Activated T-cell treated with anti-CD3 and anti-CD28 coated beads for 4 hours (primary cell): ENCODE data around the gene CNR2.
A peak's percentile ranks its signal among the peaks of the same experiment; 100 is the strongest.
"Not testable (repeated sequence)": the region's sequence is repeated elsewhere in the genome, so short reads cannot be mapped to it uniquely, and the experiment has no call there.

ENCODE experiments used
- DNase-seq: peaks from one replicate; pipeline ENCODE4 v3.0.0-alpha.2; 2020

The CNR2 gene

DNA sequence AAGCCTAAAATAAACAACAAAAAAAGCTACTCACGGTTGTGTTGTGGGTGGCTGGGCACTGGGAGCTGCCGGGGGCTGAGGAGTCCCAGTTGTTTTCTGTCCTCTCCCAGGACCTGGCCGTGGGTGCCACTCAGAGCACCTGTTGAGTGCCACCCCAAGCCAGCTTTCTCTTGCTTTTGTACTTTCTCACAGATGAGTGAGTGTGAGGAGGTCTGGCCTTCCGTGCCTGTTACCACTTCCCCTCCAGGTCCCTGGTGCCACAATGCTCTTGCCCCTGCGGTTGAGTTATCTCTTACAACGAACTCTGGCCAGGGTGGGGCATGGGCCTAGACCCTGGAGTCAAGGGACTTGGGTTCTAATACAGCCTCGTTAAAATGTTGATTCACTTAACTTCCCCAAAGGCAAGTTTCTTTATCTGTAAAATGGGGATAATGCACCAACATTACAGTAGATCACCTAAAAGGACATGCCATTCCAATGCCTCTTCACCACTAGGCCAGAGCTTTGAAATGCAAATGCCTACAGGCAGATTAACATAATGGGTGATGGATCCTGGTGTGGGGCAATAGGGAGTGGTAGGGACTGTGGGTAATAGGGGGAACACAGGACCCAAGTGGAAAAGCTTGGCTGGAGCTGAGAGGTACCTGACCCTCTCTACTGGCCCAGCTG, at the start of gene CNR2:
TSS of gene CNR2 (minus strand) at position 151 of the 669 bp plus-strand sequence. CDS start 37,745 bp downstream, outside the sequence.
- no peak for DNase-seq

DNA sequence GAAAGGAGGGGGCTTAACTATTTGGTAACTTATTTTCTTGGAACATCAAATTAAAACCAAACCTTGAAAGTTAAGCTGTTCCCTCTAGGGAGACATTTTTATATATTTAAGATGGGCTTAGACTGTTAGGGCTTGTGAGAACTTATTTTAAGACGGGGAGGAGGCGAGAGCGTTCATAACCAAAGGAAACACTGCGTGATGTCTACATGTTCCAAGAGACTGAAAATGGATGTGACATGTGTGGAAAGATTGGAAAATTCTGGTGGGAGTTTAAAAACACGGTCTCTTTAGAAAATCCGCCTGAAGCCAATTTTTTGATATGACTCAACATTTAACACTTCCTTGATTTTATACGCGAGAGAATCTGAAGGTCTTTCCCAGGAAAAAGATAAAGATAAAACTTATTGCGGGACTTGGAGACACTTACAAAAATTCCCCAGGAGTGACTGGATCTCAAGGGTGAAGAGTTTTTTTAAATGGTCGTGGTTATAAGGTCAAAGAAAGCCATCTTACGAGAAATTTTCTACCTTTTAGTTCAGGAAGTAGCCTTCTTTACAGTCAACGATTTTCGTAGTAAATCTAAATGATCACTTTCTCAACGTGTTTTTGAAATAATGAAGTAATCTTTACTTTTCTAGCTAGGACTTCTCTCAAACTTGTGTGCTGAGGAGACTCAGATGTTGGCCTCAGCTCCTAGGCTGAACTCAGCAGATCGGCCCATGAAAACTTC, 47.3 kb upstream of the CNR2 start:
- DNase-seq, result no peak

DNA sequence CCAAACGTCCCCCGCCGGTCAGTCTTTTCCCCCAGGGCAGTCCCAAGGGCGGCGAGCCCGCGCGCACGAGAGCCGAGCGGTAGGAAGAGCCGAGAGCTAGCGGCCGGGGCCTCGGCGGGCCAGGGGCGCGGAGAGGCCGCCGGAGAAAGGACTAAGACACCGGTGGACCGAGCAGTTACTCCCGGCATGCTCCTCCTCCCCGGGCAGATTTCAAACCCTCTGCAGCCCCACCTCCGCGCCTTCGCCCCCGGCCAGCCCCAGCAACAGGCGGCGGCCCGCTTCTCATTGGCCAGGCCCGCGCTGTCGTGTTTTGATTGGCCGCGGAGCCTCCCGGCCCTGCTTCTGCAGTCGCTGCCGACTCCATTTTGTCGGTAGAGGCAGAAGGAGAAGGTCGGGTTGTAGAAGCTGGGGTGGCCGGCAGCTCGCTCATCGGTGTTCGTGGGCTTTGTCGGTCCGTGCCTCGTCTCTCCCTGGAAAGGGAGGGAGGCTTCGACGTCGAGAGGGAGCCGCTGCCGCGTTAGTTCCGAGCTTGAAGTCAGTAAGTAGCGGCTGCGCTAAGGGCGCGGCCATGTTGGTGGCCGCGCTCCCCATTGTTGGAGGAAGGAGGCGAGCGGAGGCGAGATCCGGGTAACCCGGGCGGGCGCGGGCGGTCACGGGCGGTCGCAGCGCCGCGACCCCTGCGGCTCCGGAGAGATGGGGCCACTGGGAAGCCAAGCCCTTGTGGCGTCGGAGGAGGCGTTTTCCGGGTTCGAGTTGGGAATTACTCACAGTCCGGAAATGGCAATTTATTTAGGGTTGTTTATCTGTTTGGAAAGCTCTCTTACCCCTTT, 46.5 kb upstream of the CNR2 start, which contains the start of gene PNRC2:
TSS of gene PNRC2 (plus strand) at position 368 of the 830 bp plus-strand sequence. CDS start 1,630 bp downstream, outside the sequence.
- peak; percentile 93 for DNase-seq

DNA sequence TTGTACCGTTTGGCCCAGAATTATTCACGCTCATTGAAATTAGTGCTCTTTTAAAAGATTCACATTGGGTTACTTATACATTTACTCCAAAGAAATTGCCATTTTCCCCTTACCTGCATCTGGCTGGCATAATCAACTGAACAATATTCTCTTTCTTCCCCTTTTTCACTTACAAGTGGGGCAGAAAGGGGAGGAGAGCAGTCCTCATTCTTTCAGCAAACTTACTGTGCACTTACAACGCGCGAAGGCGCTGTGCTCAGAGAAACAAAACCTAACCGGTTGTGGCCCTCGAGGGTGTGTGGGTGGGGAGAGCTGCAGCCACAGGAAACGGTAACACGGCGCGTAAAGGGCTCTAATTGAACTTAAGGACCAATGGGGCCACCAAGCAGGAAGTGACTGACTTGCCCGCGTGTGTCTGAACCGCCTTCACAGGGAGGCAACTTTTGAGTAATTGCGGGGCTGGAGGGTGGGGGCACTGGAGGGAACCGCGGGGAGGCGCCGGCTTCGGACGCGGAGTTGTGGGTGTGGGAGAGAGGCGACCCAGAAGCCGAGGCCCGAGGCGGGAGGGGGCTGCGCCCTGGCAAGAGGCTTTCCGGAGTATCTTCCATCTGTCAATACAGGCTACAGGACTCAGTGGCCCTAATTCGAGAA, 45.8 kb upstream of the CNR2 start:
- DNase-seq, result peak; percentile 80

DNA sequence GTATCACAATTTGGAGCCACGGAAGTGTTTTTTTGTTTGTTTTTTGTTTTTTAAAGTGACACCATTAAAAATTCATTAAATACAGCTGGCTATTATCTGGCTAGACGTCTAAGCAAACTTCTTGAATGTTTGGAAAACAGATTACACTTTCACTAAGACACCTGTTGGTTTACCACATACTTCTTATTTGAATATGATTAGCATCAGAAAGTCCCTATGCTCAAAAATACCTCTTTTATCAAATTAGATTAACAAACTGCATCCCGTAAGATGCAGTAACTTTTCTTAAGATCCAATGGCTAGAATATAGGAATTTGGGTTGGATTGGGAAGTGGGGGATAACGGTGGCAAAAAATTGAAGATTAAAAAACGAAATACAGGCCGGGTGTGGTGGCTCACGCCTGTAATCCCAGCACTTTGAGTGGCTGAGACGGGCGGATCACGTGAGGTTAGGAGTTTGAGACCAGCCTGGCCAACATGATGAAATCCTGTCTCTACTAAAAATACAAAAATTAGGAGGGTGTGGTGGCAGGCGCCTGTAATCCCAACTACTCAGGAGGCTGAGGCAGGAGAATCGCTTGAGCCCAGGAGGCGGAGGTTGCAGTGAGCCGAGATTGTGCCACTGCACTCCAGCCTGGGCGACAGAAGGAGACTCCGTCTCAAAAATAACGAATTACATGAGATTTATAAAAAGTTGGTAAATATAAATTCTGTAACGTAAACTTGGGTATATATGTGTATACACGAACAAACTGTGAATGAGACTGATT, 45.1 kb upstream of the CNR2 start:
- DNase-seq, result not testable (repeated sequence)

DNA sequence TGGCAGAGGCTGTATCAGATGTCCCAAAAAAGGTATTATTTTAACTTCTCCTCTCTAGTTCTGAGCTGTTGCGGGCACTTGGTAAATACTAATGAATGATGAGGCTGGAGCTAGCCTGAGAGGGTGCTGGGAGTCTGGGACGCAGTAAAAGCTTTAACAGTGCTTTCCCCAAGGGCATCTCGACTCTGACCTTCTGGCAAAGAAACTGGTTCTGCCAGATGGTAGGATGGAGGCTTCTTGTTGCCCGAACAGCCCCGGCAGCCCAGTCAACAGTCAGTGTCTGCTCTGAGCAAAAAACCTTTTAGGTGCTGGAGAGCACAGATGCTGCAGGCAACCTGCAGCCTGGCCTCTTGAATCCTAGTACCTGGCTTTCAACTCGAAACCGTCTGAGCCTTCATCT, 43.9 kb upstream of the CNR2 start:
- no peak for DNase-seq

DNA sequence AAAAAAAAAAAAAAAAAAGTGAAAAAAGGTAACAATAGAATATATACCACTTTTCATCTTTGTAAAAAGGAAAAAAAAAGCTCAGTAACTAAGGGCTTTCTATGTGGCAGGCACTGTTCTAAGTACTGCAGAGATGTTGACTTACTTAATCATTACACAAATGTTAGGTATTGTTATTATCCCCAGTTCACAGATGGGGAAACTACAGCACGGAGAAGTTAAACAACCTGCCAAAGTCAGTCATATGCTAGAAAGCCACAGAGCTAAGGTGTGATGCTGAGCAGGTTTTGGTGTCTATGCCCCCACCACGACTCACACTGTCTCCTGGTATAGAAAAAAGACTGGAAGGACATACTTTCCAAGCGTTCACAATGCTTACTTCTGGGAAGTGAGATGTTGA, 39.9 kb upstream of the CNR2 start:
- DNase-seq, result no peak

DNA sequence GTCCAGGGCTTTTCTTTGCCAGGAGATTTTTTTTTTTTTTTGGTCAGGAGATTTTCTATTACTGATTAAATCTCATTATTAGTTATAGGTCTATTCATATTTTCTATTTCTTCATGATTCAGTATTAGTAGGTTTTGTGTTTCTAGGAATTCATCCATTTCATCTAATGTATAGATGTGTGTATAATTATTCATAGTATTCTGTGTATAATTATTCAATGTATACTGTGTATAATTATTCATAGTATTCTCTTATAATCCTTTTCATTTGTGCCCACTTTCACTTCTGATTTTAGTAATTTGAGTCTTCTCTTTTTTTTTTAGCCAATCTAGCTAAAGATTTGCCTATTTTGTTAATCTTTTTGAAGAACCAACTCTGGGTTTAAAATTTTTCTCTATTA, 34.2 kb upstream of the CNR2 start:
- DNase-seq, result no peak

DNA sequence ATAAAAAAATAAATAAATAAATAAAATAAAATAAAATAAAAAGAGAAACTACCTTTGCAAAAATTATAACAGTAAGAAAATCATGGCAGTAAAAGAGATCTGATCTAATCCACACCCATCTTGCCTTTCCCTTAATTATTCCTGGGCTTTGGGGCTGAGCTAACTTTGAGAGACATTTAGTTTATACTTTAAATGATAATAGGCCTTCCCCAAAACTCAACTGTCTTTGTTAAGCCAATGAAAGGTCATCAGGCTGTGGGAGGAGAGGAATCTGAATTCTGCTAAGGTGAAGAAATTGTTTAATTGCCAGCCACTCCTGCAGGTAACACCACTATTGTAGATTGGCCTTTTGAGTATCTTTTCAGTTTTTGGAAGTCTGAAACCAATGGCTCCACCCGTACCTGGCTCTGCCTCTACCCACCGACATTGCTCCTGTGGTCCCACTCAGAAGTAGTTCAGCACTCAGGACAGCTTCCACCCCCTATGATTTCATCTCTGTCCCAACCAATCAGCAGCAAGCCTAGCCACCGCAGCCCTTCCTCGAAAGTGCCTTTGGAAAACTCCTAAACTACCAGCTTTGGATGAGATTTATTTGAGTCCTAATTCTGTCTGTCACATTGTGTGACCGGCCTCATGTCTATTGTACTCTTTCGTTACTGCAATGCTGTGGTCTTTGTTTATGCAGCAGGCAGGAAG, 23.5 kb upstream of the CNR2 start:
- no peak for DNase-seq

DNA sequence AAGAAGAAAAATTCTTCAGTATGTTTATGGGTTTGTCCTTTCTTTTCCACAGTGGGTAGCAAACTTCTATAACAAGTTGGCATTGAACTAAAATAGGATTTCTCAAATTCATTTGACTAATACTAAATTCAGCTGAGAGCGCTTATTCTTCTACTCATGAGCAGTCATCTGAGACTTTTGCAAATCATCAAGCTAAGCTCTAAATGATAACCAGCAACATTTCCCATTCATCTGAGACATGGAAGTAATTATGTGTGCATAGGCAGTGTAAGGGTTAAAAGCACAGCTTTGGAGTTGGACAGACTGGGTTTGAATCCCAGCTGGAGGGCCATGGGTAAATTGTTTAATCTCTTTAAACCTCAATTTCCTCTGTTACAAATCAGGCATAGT, 18.3 kb upstream of the CNR2 start:
- no peak for DNase-seq

DNA sequence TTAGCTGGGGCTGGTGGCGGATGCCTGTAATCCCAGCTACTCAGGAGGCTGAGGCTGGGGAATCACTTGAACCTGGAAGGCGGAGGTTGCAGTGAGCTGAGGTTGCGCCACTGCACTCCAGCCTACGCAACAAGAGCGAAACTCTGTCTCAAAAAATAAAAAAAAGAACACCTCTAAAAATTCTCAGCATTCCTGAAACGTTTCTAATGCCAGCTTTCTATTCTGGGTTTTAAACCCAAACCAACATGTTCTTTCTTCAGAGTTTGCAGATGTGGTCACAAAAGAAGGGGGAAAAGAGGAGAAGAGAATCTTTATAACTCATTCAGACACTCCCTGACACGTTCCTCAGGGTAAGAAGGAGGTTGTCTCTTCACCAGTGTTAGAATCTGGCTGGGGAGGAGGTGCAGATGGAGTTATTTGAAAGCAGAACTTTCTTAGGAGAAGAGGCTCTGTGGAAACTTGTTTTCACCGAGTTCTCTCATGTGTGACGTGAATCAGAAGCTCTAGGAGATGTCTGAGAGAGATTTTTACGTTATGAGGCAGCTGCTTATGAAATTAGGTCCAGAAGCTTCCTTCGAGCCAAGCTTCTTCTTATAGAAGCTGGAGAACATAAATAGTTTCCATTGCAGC, 17.8 kb upstream of the CNR2 start:
- DNase-seq, result no peak

DNA sequence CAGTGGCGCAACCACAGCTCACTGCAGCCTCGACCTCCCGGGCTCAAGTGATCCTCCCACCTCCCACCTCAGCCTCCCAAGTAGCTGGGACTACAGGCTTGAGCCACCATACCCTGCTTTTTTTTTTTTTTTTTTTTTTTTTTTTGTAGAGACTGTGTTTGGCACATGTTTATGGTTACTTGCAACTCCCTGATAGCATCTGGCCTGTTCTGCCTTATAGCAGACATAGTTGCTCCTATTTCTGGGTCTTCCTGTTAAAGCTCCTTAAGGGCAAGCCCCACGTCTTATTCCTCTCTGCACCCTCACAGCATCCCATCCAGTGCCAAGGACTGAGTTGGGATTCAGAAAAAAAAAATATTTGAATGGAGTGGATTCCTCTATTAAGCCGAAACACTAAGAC, 17.1 kb upstream of the CNR2 start:
- DNase-seq, result no peak

DNA sequence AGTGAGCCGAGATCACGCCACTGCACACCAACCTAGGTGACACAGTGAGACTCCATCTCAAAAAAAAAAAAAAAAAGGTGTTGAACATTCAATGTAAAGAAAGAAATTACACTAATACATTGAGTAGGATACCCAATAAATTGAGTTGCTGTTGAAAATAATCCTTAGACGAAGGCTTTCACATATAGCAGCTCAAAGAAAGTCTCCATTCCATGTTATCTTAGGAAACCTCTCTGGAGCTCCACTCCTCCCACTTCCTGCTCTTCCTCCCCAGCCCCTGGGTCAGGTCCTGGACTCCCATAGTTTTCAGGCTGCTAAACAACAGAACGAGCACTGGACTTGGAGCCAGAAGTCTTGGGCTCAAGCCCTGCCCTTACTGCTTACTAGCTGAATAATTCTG, 15.6 kb upstream of the CNR2 start:
- DNase-seq, result no peak

DNA sequence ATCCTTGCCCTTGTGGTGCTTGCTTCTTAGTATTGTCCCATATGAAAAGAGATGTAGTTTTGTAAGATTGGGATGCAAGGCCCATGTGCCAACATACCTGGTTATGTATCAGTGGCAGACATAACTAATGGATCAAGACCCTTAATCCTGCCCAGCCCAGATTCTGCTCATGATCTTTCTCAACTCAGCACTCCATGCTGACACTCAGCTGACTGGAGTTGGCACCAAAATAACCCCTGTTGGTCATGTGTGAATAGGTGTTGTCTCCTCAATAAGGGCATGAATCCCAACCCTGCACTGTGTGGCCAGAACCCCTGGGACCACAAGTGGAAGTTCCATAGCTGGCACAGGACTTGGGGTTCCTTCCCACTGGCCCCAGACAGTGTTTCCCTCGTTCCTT, 13.9 kb upstream of the CNR2 start:
- no peak for DNase-seq

DNA sequence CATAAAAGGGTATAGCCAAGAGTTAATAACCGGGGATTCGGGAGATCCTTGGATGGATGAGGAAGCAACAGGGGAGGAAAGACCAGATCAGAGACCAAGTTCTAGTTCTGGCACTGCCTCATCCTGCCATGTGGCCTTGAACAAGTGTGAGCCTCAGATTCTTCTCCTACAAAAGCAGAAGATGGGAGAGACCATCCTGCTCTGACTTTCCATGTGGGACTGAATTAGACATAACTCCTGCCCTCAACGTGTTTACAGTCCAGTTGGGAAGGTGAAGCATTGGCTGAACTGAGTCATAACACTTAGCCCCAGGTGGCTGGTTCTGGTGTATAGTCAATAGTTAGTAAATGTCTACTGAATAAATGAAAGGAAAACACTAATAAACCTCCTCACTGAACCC, 12.1 kb upstream of the CNR2 start:
- DNase-seq, result no peak

DNA sequence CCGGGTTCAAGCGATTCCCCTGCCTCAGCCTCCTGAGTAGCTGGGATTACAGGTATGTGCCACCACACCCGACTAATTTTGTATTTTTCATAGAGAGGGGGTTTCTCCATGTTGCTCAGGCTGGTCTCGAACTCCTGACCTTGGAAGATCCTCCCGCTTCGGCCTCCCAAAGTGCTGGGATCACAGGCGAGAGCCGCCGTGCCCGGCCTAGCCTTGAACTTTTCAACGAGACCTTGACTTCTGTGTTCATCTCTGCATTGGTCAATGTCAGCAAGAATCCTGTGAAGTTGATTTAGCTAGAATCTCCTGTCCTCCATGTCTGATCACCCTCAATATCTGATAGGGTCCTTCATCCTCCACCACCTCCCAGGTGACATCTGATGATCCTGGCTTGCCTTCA, 11.4 kb upstream of the CNR2 start:
- DNase-seq, result no peak

DNA sequence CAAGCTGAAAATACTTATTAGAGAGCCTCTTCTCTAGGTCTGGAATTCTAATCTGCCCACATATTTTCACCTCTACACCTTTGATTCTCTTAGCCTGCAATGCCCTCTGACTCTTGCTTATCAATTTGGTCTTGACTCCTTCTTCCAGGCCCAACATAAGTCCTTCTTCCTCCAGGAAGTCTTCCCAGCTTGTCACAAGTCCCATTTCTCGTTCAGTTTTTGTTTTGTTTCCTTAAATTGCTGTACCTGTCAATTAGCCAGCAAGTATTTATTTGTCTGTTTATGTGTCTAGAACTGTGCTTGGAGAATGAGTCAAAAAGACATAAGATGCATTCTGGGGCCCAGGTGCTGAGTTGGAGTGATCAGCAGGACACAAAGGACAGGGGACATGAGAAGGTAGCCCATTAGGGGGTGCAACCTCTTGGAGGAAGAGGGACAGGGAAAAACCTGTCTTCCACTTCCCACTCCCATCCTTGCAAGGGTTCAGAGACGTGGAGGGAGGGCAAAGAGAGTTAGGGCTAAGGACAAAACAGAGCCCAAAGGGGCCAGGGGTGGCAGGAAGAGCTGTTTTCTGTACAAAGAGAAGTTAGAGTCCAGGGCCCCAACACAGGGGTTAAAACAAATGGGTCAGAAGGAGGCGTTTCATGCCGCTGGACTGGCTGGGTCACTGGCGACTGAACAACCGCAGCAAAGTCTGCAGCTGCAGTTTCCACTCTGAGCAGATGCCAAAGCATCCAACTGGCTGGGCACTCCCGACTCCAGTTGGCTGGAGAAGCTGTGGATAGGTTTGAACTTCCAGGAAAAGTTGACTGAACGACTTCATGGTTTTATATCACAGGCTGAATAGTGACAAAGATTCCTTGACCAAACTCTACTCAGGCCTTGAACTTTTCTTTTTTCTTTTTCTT, 10.7 kb upstream of the CNR2 start:
- no peak for DNase-seq

DNA sequence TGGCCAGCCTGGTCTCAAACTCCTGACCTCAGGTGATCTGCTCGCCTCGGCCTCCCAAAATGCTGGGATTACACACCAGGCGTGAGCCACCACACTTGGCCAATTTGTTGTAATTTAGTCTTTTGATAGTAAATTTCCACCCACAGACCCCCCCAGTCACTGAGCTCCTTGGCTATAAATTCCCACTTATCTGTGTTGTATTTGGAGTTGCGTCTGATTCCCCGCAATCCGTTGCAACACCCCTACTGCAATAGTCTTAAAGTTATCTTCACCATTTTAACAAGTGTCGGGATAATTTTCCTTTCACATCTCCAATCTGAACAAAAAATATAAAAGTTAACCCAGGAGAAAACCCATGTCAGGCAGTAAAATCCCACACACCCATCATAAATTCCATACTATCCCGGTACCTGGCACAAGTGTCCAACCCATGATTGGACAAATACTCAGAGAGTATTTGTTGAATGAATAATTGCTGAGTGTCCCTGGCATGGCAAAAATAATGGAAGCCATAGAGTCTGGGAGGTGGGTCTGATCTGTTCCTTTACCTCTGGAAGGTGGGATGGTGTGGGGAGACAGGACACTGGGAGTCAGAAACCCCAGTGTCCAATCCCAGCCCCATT, 9.3 kb upstream of the CNR2 start:
- no peak for DNase-seq
